ENCODE results near the gene RNU5B-1. TPM values are rescaled to one million over a fixed set of nuclear protein-coding genes. Genes with fewer than 3 reads are reported as not detected.
A peak's percentile ranks its signal among the peaks of the same experiment; 100 is the strongest.

RNU5B-1 gene
- total and polyA plus RNA-seq, 7 donors: not detected

- 1 to 4% methylated on average over 24 of the region's 24 CpGs for WGBS, 2 donors
- no peaks in the 10 kb centered on the region for H3K36me3 ChIP-seq
These were observed 643 bp upstream of the RNU5B-1 start for GRCh38 chr15:65303687-65304380.

GRCh38 chr15:65305150-65305758 lies 777 bp downstream of the RNU5B-1 start:
- H3K4me3 ChIP-seq: peak overlapping the region in 3 of 4 donors; percentile 21 to 57 (median 56)
- WGBS, 2 donors: 32 to 51% methylated on average over 14 of the region's 14 CpGs
- H3K27me3 ChIP-seq: no peaks in the 10 kb centered on the region
- peaks cover 0 to 19% (median 15%) of the 10 kb centered on the region in 4 donors for H3K4me1 ChIP-seq
- peak overlapping the region; percentile 88 to 93 (median 90) for H3K27ac ChIP-seq
- DNase-seq: no peak
- H3K9me3 ChIP-seq: no peaks in the 10 kb centered on the region
- H3K36me3 ChIP-seq: no peaks in the 10 kb centered on the region
- TF ChIP-seq CTCF (IDR thresholded peaks at IDR 0.05) (no peak), EP300 (IDR thresholded peaks at IDR 0.05) (no peak), POLR2A (IDR thresholded peaks at IDR 0.05) (no peak), POLR2AphosphoS5 (IDR thresholded peaks at IDR 0.05) (no peak)
- intact Hi-C loops (cut with DNase I): no loop called here

More at GRCh38 chr15:65303687-65304380, 643 bp upstream of the RNU5B-1 start:
- no peaks in the 10 kb centered on the region for H3K27me3 ChIP-seq
- peak overlapping the region; percentile 88 to 93 (median 90) for H3K27ac ChIP-seq
- intact Hi-C loops (cut with DNase I): no loop called here
- peak; percentile 81 for DNase-seq
- H3K4me3 ChIP-seq: peak overlapping the region; percentile 37 to 57 (median 54)
- no peaks in the 10 kb centered on the region for H3K9me3 ChIP-seq
- peaks cover 0 to 19% (median 15%) of the 10 kb centered on the region in 4 donors for H3K4me1 ChIP-seq
- no peak for TF ChIP-seq POLR2A (IDR thresholded peaks at IDR 0.05)
- peak; percentile 66 to 93 (median 82) for TF ChIP-seq CTCF (IDR thresholded peaks at IDR 0.05)

GRCh38 chr15:65305776-65306175 lies 1.3 kb downstream of the RNU5B-1 start:
- no peak for DNase-seq
- no peak overlapping the region for H3K4me3 ChIP-seq
- intact Hi-C loops (cut with DNase I): no loop called here
- 84 to 90% methylated on average over 3 of the region's 3 CpGs for WGBS, 2 donors
- H3K27ac ChIP-seq: peak overlapping the region in 3 of 4 donors; percentile 88 to 93 (median 89)
- no peaks in the 10 kb centered on the region for H3K27me3 ChIP-seq
- H3K36me3 ChIP-seq: no peaks in the 10 kb centered on the region
- H3K9me3 ChIP-seq: no peaks in the 10 kb centered on the region
- TF ChIP-seq EP300 (IDR thresholded peaks at IDR 0.05) (no peak), POLR2AphosphoS5 (IDR thresholded peaks at IDR 0.05) (no peak), CTCF (IDR thresholded peaks at IDR 0.05) (no peak), POLR2A (IDR thresholded peaks at IDR 0.05) (no peak)
- peaks cover 0 to 19% (median 15%) of the 10 kb centered on the region in 4 donors for H3K4me1 ChIP-seq

- no peak overlapping the region for H3K27ac ChIP-seq
- H3K4me3 ChIP-seq: no peak overlapping the region
- intact Hi-C loops (cut with DNase I): no loop called here
- no peaks in the 10 kb centered on the region for H3K27me3 ChIP-seq
- H3K36me3 ChIP-seq: no peaks in the 10 kb centered on the region
- peaks cover 0 to 19% (median 15%) of the 10 kb centered on the region in 4 donors for H3K4me1 ChIP-seq
- H3K9me3 ChIP-seq: no peaks in the 10 kb centered on the region
- DNase-seq: no peak
- TF ChIP-seq POLR2AphosphoS5 (IDR thresholded peaks at IDR 0.05) (no peak), EP300 (IDR thresholded peaks at IDR 0.05) (no peak), CTCF (IDR thresholded peaks at IDR 0.05) (no peak)
These were observed 2.1 kb downstream of the RNU5B-1 start for GRCh38 chr15:65306551-65306950.

Measured in sigmoid colon (tissue), 7 donors.